NCI-H1048 (cell line): ENCODE results near the gene NCLN.
"Not testable (repeated sequence)": the region's sequence is repeated elsewhere in the genome, so short reads cannot be mapped to it uniquely, and the experiment has no call there.

Experiments used
- DNase-seq: peaks from one replicate; lab custom pipeline; 2025; lab: John Stamatoyannopoulos, UW

NCLN gene

DNA sequence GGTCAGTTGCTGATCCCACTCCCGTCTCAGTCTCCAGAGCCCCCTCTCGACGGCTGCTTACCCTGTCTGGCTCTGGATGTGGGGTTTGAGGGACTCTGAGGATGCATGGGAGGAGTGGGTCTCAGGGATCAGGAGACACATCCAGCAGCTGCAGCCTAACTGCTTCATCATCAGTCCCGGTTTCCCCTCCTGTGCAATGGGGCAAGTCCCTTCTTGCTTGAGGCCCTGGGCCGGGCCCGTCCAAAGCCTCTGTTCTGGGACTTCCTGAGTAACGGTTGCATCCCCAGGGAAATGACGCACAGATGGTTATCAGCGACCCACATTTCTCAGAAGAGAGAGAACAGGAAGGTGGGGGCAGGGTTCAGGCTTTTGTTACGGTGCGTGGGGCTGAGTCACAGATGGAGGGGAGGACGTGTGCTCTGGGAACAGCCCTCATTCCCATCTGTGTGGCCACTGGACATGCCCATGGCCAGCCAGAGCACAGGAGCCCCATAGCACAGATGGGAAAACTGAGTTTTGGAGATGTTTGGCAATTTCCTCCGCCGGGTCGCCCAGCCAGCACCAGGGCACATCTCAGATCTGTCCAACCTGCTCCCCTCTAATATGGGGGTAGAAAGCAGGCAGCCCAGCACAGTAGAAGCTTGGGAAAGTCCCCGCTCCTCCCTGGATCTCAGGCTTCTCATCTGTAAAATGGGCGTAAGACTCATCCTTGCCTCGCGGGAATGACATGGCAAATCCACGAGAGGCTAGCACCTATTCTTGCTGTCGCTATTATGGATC is 30.6 kb upstream of the NCLN start:
- DNase-seq: no peak

- DNase-seq: no peak
Measured at GRCh38 chr19:3157096-3157845, 28.5 kb upstream of the NCLN start.

DNA sequence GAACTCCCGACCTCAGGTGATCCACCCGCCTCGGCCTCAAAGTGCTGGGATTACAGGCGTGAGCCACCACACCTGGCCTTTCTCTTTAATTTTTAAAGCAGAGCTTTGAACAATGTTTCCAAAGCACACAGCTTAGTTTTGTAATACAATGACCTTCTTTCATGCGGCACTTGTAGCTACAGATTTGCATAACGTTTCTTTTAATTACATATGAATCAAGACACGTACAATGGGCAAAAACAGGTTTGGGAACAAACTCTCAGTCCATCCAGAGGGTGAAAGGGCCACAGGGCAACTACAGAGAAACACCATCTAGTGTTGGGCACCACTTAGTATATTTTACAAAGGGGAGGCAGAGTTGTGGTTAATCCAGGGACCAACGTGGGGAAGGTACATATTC is 26.2 kb upstream of the NCLN start:
- DNase-seq: peak; percentile 74

GRCh38 chr19:3160219-3160618 is 25.5 kb upstream of the NCLN start:
- no peak for DNase-seq

DNA sequence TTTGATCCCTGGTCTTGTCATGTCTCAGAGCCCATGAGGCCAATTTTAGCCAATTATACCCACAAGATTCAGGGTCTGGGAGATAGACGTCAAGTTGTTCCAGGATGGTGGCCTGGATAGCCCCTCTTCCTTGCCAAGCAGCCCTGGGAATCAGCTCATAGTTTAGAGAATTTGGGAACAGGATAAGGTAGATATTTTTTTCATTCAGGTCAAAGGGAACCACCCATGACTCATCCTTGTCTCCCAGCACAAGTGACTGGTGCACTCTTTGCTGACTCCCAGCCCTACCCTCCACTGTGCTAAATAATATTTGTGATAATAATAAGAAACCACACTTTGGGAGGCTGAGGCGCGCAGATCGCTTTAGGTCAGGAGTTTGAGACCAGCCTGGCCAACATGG is 24.3 kb upstream of the NCLN start:
- no peak for DNase-seq

GRCh38 chr19:3162418-3163229 is 23.1 kb upstream of the NCLN start:
- no peak for DNase-seq

GRCh38 chr19:3163230-3163886 is 22.4 kb upstream of the NCLN start:
- peak; percentile 14 for DNase-seq

DNA sequence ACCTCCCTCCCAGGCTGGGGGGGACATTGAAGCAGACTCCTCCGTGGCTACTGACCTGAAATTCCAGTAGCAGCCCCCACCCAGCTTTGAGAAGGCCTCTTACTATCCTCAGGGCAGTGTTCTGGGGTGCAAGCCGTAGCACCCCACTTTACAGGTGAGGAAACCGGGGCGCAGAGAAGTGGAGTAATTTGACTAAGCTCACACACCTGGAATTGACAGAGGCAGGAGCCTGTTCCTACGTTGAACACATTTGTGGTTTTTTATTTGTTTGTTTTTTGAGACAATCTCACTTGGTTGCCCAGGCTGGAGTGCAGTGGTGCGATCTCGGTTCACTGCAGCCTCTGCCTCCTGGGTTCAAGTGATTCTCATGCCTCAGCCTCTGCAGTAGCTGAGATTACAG is 21.8 kb upstream of the NCLN start:
- no peak for DNase-seq

- no peak for DNase-seq
Measured at GRCh38 chr19:3167533-3168272, 18.0 kb upstream of the NCLN start.

DNA sequence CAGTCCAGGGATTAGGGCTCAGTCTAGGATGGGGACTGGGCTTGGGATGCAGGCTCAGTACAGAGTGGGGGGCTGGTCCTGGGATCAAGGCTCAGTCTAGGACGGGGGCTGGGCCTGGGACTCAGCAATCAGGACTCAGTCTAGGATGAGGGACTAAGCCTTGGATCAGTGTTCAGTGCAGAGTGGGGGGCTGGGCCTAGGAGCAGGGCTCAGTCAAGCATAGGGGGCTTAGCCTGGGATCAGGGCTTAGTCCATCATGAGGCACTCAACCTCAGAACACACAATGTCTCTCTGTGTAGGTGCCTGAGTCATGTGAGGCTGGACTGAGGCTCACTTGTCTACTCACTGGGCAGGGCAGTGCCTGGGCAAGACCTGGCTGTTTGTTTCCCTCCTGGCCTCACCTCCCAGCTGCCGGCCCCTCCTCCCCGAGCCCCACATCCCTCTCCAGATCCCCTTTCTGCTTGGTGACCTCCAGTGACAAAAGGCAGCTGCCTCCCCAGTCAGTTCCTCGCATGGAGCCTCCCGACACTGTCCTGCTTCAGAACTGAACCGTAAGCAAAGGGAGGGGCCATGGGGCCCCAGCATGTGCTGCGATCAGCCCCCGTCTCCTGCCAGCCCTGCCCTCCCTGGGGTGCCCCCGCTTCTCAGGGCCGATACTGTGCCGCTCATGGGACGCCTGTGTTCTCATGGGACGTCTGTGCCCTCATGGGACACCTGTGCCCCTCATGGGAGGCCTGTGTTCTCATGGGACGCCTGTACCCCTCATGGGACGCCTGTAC is 13.6 kb upstream of the NCLN start:
- no peak for DNase-seq

- DNase-seq: not testable (repeated sequence)
Measured at GRCh38 chr19:3172673-3173000, 13.1 kb upstream of the NCLN start.

- DNase-seq: no peak
Measured at GRCh38 chr19:3175781-3176714, 9.7 kb upstream of the NCLN start.

GRCh38 chr19:3176715-3177501 is 8.8 kb upstream of the NCLN start:
- no peak for DNase-seq

GRCh38 chr19:3178377-3178972 is 7.3 kb upstream of the NCLN start, which contains the start of gene S1PR4:
Gene S1PR4, plus strand, starts transcription at chr19:3178769. Its CDS starts 24 bp downstream, at chr19:3178793.
- DNase-seq: no peak

- no peak for DNase-seq
Measured at GRCh38 chr19:3178973-3179738, 6.6 kb upstream of the NCLN start.

DNA sequence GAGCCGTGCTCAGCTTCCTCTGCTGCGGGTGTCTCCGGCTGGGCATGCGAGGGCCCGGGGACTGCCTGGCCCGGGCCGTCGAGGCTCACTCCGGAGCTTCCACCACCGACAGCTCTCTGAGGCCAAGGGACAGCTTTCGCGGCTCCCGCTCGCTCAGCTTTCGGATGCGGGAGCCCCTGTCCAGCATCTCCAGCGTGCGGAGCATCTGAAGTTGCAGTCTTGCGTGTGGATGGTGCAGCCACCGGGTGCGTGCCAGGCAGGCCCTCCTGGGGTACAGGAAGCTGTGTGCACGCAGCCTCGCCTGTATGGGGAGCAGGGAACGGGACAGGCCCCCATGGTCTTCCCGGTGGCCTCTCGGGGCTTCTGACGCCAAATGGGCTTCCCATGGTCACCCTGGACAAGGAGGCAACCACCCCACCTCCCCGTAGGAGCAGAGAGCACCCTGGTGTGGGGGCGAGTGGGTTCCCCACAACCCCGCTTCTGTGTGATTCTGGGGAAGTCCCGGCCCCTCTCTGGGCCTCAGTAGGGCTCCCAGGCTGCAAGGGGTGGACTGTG is 5.9 kb upstream of the NCLN start:
- DNase-seq: no peak
